H1 (cell line): Measurements from ENCODE around the gene ITPRIPL2. TPM values are rescaled to one million over a fixed set of nuclear protein-coding genes. Genes with fewer than 3 reads are reported as not detected.

Experiments
- CTCF ChIA-PET: fragments of 300-600 bp; sonication (Branson Sonifier 250); formaldehyde crosslinking; loops from one replicate; lab custom pipeline; 2021; ENCODE audit not compliant: partially characterized antibody; lab: Charles Lee
- POLR2A ChIA-PET: fragments of 300-600 bp; sonication (Branson Sonifier 250); formaldehyde crosslinking; loops from one replicate; lab custom pipeline; 2021; ENCODE audit warnings: inconsistent platforms; ENCODE audit not compliant: partially characterized antibody; lab: Charles Lee
- DNase-seq, 2 experiments: peaks; one replicate each; pipeline versions ENCODE4 v3.0.0 to v3.0.0-alpha.2; 2010 to 2022; ENCODE audit warnings: low spot score in 2 of 2, low read depth in 1 of 2, mixed read lengths in 1 of 2
- FAIRE-seq: peaks from 2 replicates; lab custom pipeline; 2011; peaks lifted over from hg19 to GRCh38; lab: Jason Lieb, UNC
- H2AFZ ChIP-seq: 2 replicates; pipeline ENCODE4 v1.8.1; 2012; ENCODE audit warnings: low read length, inconsistent platforms
- H2AK5ac ChIP-seq: 2 replicates; pipeline ENCODE4 v1.6.1; 2013; ENCODE audit warnings: low read depth, low read length
- H2BK120ac ChIP-seq: replicated peaks from 2 replicates; pipeline ENCODE3; 2013; ENCODE audit warnings: low read depth, low read length, inconsistent platforms
- H2BK12ac ChIP-seq: 2 replicates; pipeline ENCODE4 v1.6.1; 2013; ENCODE audit warnings: low read depth, low read length
- H2BK15ac ChIP-seq: 2 replicates; pipeline ENCODE4 v1.6.1; 2013; ENCODE audit warnings: low read length
- H2BK20ac ChIP-seq: 2 replicates; pipeline ENCODE4 v1.6.1; 2013; ENCODE audit warnings: low read length
- H2BK5ac ChIP-seq: 2 replicates; pipeline ENCODE4 v1.6.1; 2013; ENCODE audit warnings: low read depth, low read length
- H3K14ac ChIP-seq: 2 replicates; pipeline ENCODE4 v1.6.1; 2013; ENCODE audit warnings: inconsistent platforms; ENCODE audit not compliant: insufficient read length
- H3K18ac ChIP-seq: 2 replicates; pipeline ENCODE4 v1.6.1; 2013; ENCODE audit warnings: low read length; ENCODE audit errors: extremely low read depth
- H3K23ac ChIP-seq: 2 replicates; pipeline ENCODE4 v1.6.1; 2013; ENCODE audit warnings: inconsistent platforms; ENCODE audit not compliant: insufficient read length
- H3K23me2 ChIP-seq: 2 replicates; pipeline ENCODE4 v1.6.1; 2013; ENCODE audit warnings: low read depth, low read length
- H3K27ac ChIP-seq: 2 replicates; pipeline ENCODE4 v1.6.1; 2011; ENCODE audit warnings: low read depth, low read length, inconsistent platforms
- H3K27me3 ChIP-seq, 4 experiments: replicated peaks in 1 of 4; 1 replicate in 1 of 4; 2 replicates in 3 of 4; pipeline versions ENCODE4 v1.6.1 to v1.8.1; 2011 to 2013; ENCODE audit warnings: low read length in 3 of 4, mild to moderate bottlenecking in 3 of 4, inconsistent platforms in 2 of 4, mixed read lengths in 2 of 4, moderate library complexity in 1 of 4; ENCODE audit not compliant: control insufficient read depth in 3 of 4, insufficient read depth in 3 of 4; ENCODE audit errors: extremely low read depth in 1 of 4
- H3K36me3 ChIP-seq, 4 experiments: 2 replicates each; pipeline versions ENCODE4 v1.6.1 to v1.8.1; 2011 to 2013; ENCODE audit warnings: mild to moderate bottlenecking in 4 of 4, low read length in 3 of 4, moderate library complexity in 2 of 4, control low read depth in 1 of 4, inconsistent platforms in 1 of 4; ENCODE audit not compliant: insufficient read depth in 4 of 4, control insufficient read depth in 2 of 4
- H3K4ac ChIP-seq: replicated peaks from 2 replicates; pipeline ENCODE3; 2013; ENCODE audit warnings: low read length, low read depth, mixed read lengths, inconsistent platforms; ENCODE audit not compliant: insufficient read length
- H3K4me1 ChIP-seq, 4 experiments: replicated peaks in 1 of 4; 1 replicate in 1 of 4; 2 replicates in 3 of 4; pipeline versions ENCODE4 v1.6.1 to v1.8.1; 2011 to 2013; ENCODE audit warnings: low read length in 3 of 4, inconsistent platforms in 2 of 4, mixed read lengths in 1 of 4; ENCODE audit not compliant: insufficient read depth in 4 of 4, control insufficient read depth in 3 of 4
- H3K4me2 ChIP-seq, 2 experiments: 2 replicates each; pipeline versions ENCODE4 v1.6.1 to v1.8.1; 2011 to 2013; ENCODE audit warnings: low read depth in 2 of 2, low read length in 2 of 2, control low read depth in 1 of 2, inconsistent platforms in 1 of 2, mild to moderate bottlenecking in 1 of 2; ENCODE audit not compliant: insufficient read depth in 1 of 2
- H3K4me3 ChIP-seq, 4 experiments: fragments of 200-600, 300-600 bp in 1 of 4; sonication (generic), shearing (Covaris generic), sonication (Bioruptor Twin) in 1 of 4; 2 replicates each; pipeline versions ENCODE4 v1.5.1 to v1.8.1; 2011 to 2016; ENCODE audit warnings: low read length in 4 of 4, low read depth in 3 of 4, control low read depth in 2 of 4, inconsistent platforms in 2 of 4, mild to moderate bottlenecking in 2 of 4, mixed read lengths in 1 of 4, moderate library complexity in 1 of 4; ENCODE audit not compliant: insufficient read depth in 2 of 4; ENCODE audit errors: extremely low read depth in 1 of 4
- H3K56ac ChIP-seq: replicated peaks from 2 replicates; pipeline ENCODE3; 2013; ENCODE audit warnings: low read depth, mild to moderate bottlenecking, mixed read lengths, low read length, inconsistent platforms; ENCODE audit not compliant: insufficient read length
- H3K79me1 ChIP-seq: 2 replicates; pipeline ENCODE4 v1.6.1; 2013; ENCODE audit warnings: low read depth, low read length, control low read depth
- H3K79me2 ChIP-seq, 2 experiments: 2 replicates each; pipeline versions ENCODE4 v1.6.1 to v1.8.1; 2012 to 2013; ENCODE audit warnings: low read length in 2 of 2, mild to moderate bottlenecking in 2 of 2, inconsistent platforms in 1 of 2; ENCODE audit not compliant: insufficient read depth in 2 of 2, control insufficient read depth in 1 of 2
- H3K9ac ChIP-seq, 4 experiments: replicated peaks in 1 of 4; 1 replicate in 1 of 4; 2 replicates in 3 of 4; pipeline versions ENCODE4 v1.6.1 to v1.8.1; 2011 to 2013; ENCODE audit warnings: low read depth in 3 of 4, low read length in 3 of 4, control low read depth in 2 of 4, mild to moderate bottlenecking in 2 of 4, moderate library complexity in 2 of 4, inconsistent platforms in 1 of 4; ENCODE audit errors: extremely low read depth in 1 of 4
- H3K9me3 ChIP-seq, 2 experiments: 2 replicates each; pipeline versions ENCODE4 v1.6.1 to v1.8.1; 2012 to 2013; ENCODE audit warnings: mild to moderate bottlenecking in 2 of 2, moderate library complexity in 2 of 2, control low read depth in 1 of 2, inconsistent platforms in 1 of 2, low read depth in 1 of 2, low read length in 1 of 2, mixed read lengths in 1 of 2; ENCODE audit not compliant: insufficient read depth in 2 of 2
- H4K20me1 ChIP-seq, 2 experiments: replicated peaks in 1 of 2; 2 replicates each; pipeline versions ENCODE3 to v1.8.1; 2011 to 2013; ENCODE audit warnings: inconsistent platforms in 2 of 2, low read length in 2 of 2, mild to moderate bottlenecking in 1 of 2; ENCODE audit not compliant: insufficient read depth in 2 of 2, control insufficient read depth in 1 of 2
- H4K5ac ChIP-seq: 2 replicates; pipeline ENCODE4 v1.6.1; 2013; ENCODE audit warnings: low read length, low read depth, mixed read lengths, inconsistent platforms; ENCODE audit not compliant: insufficient read length
- H4K8ac ChIP-seq: 2 replicates; pipeline ENCODE4 v1.8.0; 2013; ENCODE audit warnings: mild to moderate bottlenecking, moderate library complexity, low read length, inconsistent platforms; ENCODE audit not compliant: insufficient read depth; ENCODE audit errors: extremely low read depth
- H4K91ac ChIP-seq: replicated peaks from 2 replicates; pipeline ENCODE3; 2013; ENCODE audit warnings: low read length, mixed read lengths, inconsistent platforms; ENCODE audit not compliant: insufficient read length
- CBX8 ChIP-seq: fragments of 300-800, 300-1000 bp; sonication (generic); IDR thresholded peaks from 2 replicates; pipeline ENCODE4 v1.7.1; 2016; ENCODE audit warnings: low read depth, low read length, borderline replicate concordance
- CHD1 ChIP-seq: IDR thresholded peaks from 2 replicates; pipeline ENCODE4 v1.6.1; 2012; ENCODE audit warnings: low read depth, low read length, improper control_type of control experiment
- CHD2 ChIP-seq: IDR thresholded peaks from 2 replicates; pipeline ENCODE4 v1.6.1; 2012; ENCODE audit warnings: low read length, improper control_type of control experiment
- FOSL1 ChIP-seq: IDR thresholded peaks from 2 replicates; pipeline ENCODE4 v1.6.1; 2011; ENCODE audit warnings: mild to moderate bottlenecking, low read depth, low read length, moderate library complexity; ENCODE audit not compliant: insufficient read depth
- GABPA ChIP-seq: IDR thresholded peaks from 2 replicates; pipeline ENCODE4 v1.6.1; 2011; ENCODE audit warnings: mild to moderate bottlenecking, low read length, moderate library complexity, borderline replicate concordance; ENCODE audit not compliant: insufficient read depth
- GTF2F1 ChIP-seq: IDR thresholded peaks from 2 replicates; pipeline ENCODE4 v1.6.1; 2012; ENCODE audit warnings: low read depth, low read length, improper control_type of control experiment, borderline replicate concordance
- POLR2A ChIP-seq, 2 experiments: IDR thresholded peaks; 1 replicate in 1 of 2; 2 replicates in 1 of 2; pipeline ENCODE4 v1.6.1; 2011; ENCODE audit warnings: low read depth in 2 of 2, low read length in 2 of 2, mild to moderate bottlenecking in 2 of 2; ENCODE audit errors: control extremely low read depth in 1 of 2
- SIN3A ChIP-seq, 2 experiments: IDR thresholded peaks in 1 of 2; conservative IDR thresholded peaks in 1 of 2; 2 replicates each; pipeline ENCODE4 v1.6.1; 2011 to 2012; ENCODE audit warnings: low read length in 2 of 2, improper control_type of control experiment in 1 of 2, low read depth in 1 of 2, mild to moderate bottlenecking in 1 of 2
- TCF12 ChIP-seq: IDR thresholded peaks from 2 replicates; pipeline ENCODE4 v1.6.1; 2011; ENCODE audit warnings: low read depth, mild to moderate bottlenecking, low read length
- WGBS, 2 experiments: shearing (Covaris generic) in 1 of 2; methylation state at CpG; one replicate each; pipeline versions ENCODE4 v1.1.6 to v1.1.7; 2013 to 2015; ENCODE audit warnings: low lambda C conversion rate in 2 of 2, mixed read lengths in 2 of 2, inconsistent platforms in 1 of 2, low coverage in 1 of 2, missing lambda C conversion rate in 1 of 2; ENCODE audit not compliant: insufficient replicate concordance in 2 of 2, insufficient coverage in 1 of 2, insufficient read length in 1 of 2; ENCODE audit errors: extremely low coverage in 1 of 2, missing lambda C conversion rate in 1 of 2; 5-methylcytosine and 5-hydroxymethylcytosine counted together
- polyA plus RNA-seq, 7 experiments: library from polyadenylated mRNA; depleted of rRNA in 3 of 7; stranded (reverse) in 5 of 7; unstranded in 2 of 7; fragments of >200 nt in 5 of 7; fragments of 200-250 nt in 2 of 7; gene quantifications; 1 replicate in 5 of 7; 2 replicates in 1 of 7; 4 replicates in 1 of 7; pipeline versions ENCODE4 v1.2.1 to v1.2.3, GENCODE V29; 2011 to 2013; ENCODE audit warnings: missing spikeins in 2 of 7, mixed read lengths in 2 of 7
- total RNA-seq: library from RNA; stranded (reverse); fragmentation: NEBNext Ultra II Directional; extraction: Animal tissue kit (Norgen Biotek cat#: 25700); gene quantifications from 2 replicates; pipeline ENCODE4 v1.2.1, GENCODE V29; 2021
- TF ChIP-seq, protein P1 (sequence below): IDR thresholded peaks from 2 replicates; pipeline ENCODE4 v1.6.1; 2011; ENCODE audit warnings: low read length, improper control_type of control experiment
- TF ChIP-seq, protein P2 (sequence below): IDR thresholded peaks from 2 replicates; pipeline ENCODE4 v1.6.1; 2012; ENCODE audit warnings: inconsistent platforms

The ITPRIPL2 gene
- total and polyA plus RNA-seq, 2 of the 8 experiments (the other 6 are each of a cell fraction or from before 2014, with no cell fraction given) = 1.1 to 3.4 TPM

DNA sequence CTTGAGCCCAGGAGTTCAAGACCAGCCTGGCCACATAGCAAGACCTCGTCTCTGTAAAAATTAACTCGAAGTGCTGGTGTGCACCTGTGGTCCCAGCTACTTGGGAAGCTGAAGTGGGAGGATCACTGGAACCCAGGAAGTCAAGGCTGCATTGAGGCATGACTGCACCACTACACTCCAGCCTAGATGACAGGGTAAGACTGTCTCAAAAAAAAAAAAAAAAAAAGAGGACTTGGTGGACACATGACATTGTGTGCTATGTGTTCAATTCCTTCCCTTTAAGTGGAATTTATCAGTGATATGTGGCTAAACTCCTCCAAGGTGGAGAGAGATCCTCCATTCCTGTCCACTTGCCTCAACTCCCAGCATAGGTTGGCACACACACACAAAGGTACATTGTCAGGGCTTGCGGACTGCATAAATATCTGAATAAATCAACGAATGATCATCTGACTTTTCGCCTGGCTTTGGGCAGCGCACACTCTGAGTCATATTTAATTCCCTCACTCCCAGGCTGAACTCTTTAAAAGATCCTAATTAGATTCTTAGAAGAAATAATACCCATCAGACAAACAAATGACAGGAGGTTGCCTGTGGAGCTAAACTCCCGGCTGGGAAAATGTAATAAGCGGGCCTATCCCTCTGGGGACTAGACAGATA, 29.3 kb downstream of the ITPRIPL2 start:
- no peak overlapping the region for H4K5ac ChIP-seq
- H3K14ac ChIP-seq = no peak overlapping the region
- no peak overlapping the region for H3K27ac ChIP-seq
- H3K9ac ChIP-seq = no peak overlapping the region
- H3K18ac ChIP-seq = no peak overlapping the region
- no peak overlapping the region for H2AFZ ChIP-seq
- no peak overlapping the region for H3K4ac ChIP-seq
- H2BK12ac ChIP-seq = peak overlapping the region; percentile 46; the same call in 1 of the 2 replicates
- H2BK5ac ChIP-seq = no peak overlapping the region
- H3K36me3 ChIP-seq = no peaks in the 10 kb centered on the region
- no peak overlapping the region for H3K4me2 ChIP-seq
- no peaks in the 10 kb centered on the region for H4K20me1 ChIP-seq
- H3K23me2 ChIP-seq = no peaks in the 10 kb centered on the region
- H3K4me1 ChIP-seq = no peaks in the 10 kb centered on the region
- no peak overlapping the region; the same call in 1 of the 2 replicates for H2BK15ac ChIP-seq
- no peak overlapping the region for H4K8ac ChIP-seq
- no peak overlapping the region for H3K23ac ChIP-seq
- 87% methylated on average over 8 of the region's 8 CpGs; no CpG with 5 or more reads in 1 of the 2 experiments for WGBS, 2 experiments
- ChIA-PET POLR2A (no interaction called here), CTCF (interaction anchor here (1.0 to 1.9 kb wide), 5 partner anchors 12 to 232 kb away, joined by 3 to 6 read pairs (median 3); no protein-coding TSS in a partner anchor)
- no peaks in the 10 kb centered on the region for H3K27me3 ChIP-seq
- H2AK5ac ChIP-seq = no peak overlapping the region
- no peaks in the 10 kb centered on the region for H3K79me2 ChIP-seq
- FAIRE-seq = no peak
- DNase-seq = no peak
- H2BK20ac ChIP-seq = no peak overlapping the region
- no peak overlapping the region for H3K4me3 ChIP-seq
- H3K79me1 ChIP-seq = no peaks in the 10 kb centered on the region
- no peak overlapping the region for H3K56ac ChIP-seq
- H4K91ac ChIP-seq = no peak overlapping the region
- H3K9me3 ChIP-seq = peaks cover 4 to 6% of the 10 kb centered on the region in 2 experiments; a peak in 3 of 4 replicates
- H2BK120ac ChIP-seq = no peak overlapping the region
- TF ChIP-seq, protein P1, sequence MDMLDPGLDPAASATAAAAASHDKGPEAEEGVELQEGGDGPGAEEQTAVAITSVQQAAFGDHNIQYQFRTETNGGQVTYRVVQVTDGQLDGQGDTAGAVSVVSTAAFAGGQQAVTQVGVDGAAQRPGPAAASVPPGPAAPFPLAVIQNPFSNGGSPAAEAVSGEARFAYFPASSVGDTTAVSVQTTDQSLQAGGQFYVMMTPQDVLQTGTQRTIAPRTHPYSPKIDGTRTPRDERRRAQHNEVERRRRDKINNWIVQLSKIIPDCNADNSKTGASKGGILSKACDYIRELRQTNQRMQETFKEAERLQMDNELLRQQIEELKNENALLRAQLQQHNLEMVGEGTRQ = no peak
- TF ChIP-seq GTF2F1 (no peak), POLR2A (IDR thresholded peaks at IDR 0.05; ENCODE audit: control extremely low read depth in 1 of 2, low read depth in 2 of 2, low read length in 2 of 2) (no peak), CHD2 (no peak), CBX8 (no peak), CHD1 (no peak), TCF12 (no peak), SIN3A (conservative IDR thresholded peaks at IDR 0.05 in 1 of 2, IDR thresholded peaks at IDR 0.05 in 1 of 2; ENCODE audit: low read depth in 1 of 2, low read length in 2 of 2) (no peak), FOSL1 (no peak), GABPA (no peak)
- TF ChIP-seq, protein P2, sequence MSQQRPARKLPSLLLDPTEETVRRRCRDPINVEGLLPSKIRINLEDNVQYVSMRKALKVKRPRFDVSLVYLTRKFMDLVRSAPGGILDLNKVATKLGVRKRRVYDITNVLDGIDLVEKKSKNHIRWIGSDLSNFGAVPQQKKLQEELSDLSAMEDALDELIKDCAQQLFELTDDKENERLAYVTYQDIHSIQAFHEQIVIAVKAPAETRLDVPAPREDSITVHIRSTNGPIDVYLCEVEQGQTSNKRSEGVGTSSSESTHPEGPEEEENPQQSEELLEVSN = no peak
